ENCODE results near the gene ZNF639.

- TF ChIP-seq, protein P1, sequence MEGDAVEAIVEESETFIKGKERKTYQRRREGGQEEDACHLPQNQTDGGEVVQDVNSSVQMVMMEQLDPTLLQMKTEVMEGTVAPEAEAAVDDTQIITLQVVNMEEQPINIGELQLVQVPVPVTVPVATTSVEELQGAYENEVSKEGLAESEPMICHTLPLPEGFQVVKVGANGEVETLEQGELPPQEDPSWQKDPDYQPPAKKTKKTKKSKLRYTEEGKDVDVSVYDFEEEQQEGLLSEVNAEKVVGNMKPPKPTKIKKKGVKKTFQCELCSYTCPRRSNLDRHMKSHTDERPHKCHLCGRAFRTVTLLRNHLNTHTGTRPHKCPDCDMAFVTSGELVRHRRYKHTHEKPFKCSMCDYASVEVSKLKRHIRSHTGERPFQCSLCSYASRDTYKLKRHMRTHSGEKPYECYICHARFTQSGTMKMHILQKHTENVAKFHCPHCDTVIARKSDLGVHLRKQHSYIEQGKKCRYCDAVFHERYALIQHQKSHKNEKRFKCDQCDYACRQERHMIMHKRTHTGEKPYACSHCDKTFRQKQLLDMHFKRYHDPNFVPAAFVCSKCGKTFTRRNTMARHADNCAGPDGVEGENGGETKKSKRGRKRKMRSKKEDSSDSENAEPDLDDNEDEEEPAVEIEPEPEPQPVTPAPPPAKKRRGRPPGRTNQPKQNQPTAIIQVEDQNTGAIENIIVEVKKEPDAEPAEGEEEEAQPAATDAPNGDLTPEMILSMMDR (IDR thresholded peaks at IDR 0.05) = no peak
- TF ChIP-seq POLR2A (IDR thresholded peaks at IDR 0.05) = no peak
Observed at GRCh38 chr3:179375091-179375999, 52.5 kb downstream of the ZNF639 start.
